ENCODE measurements around the gene HCK. TPM values are rescaled to one million over a fixed set of nuclear protein-coding genes. Genes with fewer than 3 reads are reported as not detected.

HCK gene
- total RNA-seq, 1 donor from 2014 or later: not detected

DNA sequence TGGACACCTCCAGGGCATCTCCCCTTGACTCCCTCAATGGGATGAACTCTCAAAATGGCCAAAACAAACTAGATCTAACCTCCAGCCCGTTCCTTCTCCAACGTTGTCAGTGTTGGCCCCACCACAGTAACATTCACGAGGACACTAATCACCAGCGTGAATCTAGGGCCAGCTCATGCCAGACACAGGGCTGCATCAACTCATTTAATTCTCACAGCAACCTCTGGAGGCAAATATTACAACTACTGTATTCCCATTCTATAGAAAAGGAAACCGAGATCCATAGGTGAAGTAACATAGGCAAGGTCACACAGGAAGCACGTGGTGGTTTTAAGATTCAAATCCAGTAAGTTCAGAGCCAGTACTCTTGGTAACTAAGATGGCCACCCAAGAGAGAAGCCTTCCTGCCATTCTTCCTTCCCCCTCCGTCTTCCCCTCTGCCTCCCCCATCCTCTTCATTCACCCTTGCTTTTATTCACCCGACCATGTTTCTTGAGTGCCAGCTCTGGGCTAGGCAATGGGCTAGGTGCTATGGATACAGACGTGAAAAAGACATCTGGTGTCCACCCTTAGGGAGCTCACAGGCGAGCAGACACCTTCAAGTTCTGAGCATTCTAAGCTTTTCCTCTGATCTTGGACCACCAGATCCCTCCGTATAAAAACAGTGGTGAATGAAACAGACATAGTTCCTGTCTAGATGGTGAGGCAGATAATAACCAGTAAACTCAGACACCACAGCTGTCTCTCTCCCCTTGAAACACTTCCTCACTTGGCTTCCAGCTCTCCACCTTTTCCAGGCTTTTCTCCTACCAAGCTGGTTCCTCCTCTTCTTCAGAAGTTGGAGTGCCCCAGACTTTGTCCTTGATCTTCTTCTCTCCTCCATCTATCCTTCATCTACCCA, 32.2 kb upstream of the HCK start:
- Mint-ChIP-seq H3K27ac (peak overlapping the region; percentile 65), H3K9me3 (ENCODE audit: low read depth) (no peaks in the 10 kb centered on the region), H3K27me3 (peaks cover 70% of the 10 kb centered on the region), H3K36me3 (ENCODE audit: insufficient read depth) (no peaks in the 10 kb centered on the region), H3K4me1 (ENCODE audit: low read depth) (peaks cover 7% of the 10 kb centered on the region), H3K4me3 (ENCODE audit: low read depth) (peak overlapping the region; percentile 81)
- DNase-seq (ENCODE audit: low spot score, unreplicated experiment): no peak
- TF ChIP-seq, protein P1, sequence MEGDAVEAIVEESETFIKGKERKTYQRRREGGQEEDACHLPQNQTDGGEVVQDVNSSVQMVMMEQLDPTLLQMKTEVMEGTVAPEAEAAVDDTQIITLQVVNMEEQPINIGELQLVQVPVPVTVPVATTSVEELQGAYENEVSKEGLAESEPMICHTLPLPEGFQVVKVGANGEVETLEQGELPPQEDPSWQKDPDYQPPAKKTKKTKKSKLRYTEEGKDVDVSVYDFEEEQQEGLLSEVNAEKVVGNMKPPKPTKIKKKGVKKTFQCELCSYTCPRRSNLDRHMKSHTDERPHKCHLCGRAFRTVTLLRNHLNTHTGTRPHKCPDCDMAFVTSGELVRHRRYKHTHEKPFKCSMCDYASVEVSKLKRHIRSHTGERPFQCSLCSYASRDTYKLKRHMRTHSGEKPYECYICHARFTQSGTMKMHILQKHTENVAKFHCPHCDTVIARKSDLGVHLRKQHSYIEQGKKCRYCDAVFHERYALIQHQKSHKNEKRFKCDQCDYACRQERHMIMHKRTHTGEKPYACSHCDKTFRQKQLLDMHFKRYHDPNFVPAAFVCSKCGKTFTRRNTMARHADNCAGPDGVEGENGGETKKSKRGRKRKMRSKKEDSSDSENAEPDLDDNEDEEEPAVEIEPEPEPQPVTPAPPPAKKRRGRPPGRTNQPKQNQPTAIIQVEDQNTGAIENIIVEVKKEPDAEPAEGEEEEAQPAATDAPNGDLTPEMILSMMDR (IDR thresholded peaks at IDR 0.05; ENCODE audit: unreplicated experiment): no peak

DNA sequence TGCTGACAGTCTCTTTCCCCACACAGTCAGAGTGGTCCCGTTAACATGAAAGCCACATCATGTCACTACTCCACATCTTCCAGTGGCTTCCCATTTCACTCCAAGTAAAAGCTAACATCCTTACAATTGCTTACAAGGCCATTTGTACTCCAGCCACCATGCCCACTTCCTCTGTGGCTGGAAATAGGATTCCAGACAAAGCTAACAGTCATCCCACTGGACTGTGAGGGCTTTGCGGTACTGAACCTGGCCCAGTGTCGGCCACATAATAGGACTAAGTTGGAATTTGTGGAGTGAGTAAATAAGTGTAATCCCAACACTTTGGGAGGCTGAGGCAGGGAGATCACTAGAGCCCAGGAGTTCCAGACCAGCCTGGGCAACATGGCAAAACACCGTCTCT, 31.0 kb upstream of the HCK start:
- H3K27me3 Mint-ChIP-seq: peaks cover 59% of the 10 kb centered on the region
- peaks cover 7% of the 10 kb centered on the region for H3K4me1 Mint-ChIP-seq (ENCODE audit: low read depth)
- TF ChIP-seq, protein P1 (IDR thresholded peaks at IDR 0.05; ENCODE audit: unreplicated experiment): no peak
- H3K9me3 Mint-ChIP-seq (ENCODE audit: low read depth): no peaks in the 10 kb centered on the region
- H3K27ac Mint-ChIP-seq: no peak overlapping the region
- DNase-seq (ENCODE audit: low spot score, unreplicated experiment): no peak
- H3K36me3 Mint-ChIP-seq (ENCODE audit: insufficient read depth): no peaks in the 10 kb centered on the region
- H3K4me3 Mint-ChIP-seq (ENCODE audit: low read depth): peak overlapping the region; percentile 53

DNA sequence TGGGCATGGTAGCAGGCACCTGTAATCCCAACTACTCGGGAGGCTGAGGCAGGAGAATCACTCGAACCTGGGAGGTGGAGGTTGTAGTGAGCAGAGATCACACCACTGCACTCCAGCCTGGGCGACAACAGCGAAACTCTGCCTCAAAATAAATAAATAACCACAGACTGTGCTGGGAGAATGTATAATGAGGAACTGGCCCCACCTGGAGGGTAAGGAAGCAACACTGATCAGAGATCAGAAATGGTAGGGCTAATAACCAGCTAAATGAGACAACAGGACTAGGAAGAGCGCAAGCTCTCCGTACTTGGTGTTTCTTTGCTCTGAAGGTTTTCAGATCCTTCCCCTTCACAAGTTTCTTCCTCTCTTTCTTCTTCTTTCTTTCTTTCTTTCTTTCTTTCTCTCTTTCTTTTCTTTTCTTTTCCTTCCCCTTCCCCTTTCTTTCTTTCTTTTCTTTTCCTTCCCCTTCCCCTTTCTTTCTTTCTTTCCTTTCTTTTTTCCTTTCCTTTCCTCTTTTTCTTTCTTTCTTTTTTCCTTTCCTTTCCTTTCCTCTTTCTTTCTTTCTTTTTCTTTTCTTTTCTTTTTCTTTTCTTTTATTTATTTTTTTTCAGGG, 27.3 kb upstream of the HCK start:
- Mint-ChIP-seq H3K4me3 (ENCODE audit: low read depth) (no peak overlapping the region), H3K27me3 (peaks cover 55% of the 10 kb centered on the region), H3K9me3 (ENCODE audit: low read depth) (no peaks in the 10 kb centered on the region), H3K4me1 (ENCODE audit: low read depth) (no peaks in the 10 kb centered on the region), H3K27ac (peak overlapping the region; percentile 20), H3K36me3 (ENCODE audit: insufficient read depth) (no peaks in the 10 kb centered on the region)
- no peak for DNase-seq (ENCODE audit: low spot score, unreplicated experiment)
- TF ChIP-seq, protein P1 (IDR thresholded peaks at IDR 0.05; ENCODE audit: unreplicated experiment): no peak

DNA sequence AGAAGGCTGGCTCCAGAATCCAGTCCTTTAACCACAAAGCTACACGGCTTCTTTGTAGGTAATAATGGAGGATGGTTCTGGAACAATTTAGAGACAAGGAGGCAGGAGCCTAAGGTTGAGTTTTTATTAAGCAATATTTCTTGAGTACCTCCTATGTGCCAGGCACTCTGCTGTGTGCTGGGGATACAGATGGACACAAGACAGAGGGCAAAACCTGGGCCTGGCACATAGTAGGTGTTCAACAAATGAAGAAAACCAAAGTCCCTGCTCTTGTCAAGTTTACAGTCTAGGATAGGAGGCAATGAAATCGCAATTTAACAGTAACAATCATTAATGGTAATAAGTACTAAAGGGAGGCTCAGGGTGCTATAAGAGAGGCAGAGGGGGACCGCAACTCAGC, 24.4 kb upstream of the HCK start:
- DNase-seq (ENCODE audit: low spot score, unreplicated experiment): no peak
- TF ChIP-seq, protein P1 (IDR thresholded peaks at IDR 0.05; ENCODE audit: unreplicated experiment): no peak
- Mint-ChIP-seq H3K9me3 (ENCODE audit: low read depth) (no peaks in the 10 kb centered on the region), H3K4me3 (ENCODE audit: low read depth) (no peak overlapping the region), H3K36me3 (ENCODE audit: insufficient read depth) (no peaks in the 10 kb centered on the region), H3K27me3 (peaks cover 52% of the 10 kb centered on the region), H3K4me1 (ENCODE audit: low read depth) (no peaks in the 10 kb centered on the region), H3K27ac (no peak overlapping the region)

DNA sequence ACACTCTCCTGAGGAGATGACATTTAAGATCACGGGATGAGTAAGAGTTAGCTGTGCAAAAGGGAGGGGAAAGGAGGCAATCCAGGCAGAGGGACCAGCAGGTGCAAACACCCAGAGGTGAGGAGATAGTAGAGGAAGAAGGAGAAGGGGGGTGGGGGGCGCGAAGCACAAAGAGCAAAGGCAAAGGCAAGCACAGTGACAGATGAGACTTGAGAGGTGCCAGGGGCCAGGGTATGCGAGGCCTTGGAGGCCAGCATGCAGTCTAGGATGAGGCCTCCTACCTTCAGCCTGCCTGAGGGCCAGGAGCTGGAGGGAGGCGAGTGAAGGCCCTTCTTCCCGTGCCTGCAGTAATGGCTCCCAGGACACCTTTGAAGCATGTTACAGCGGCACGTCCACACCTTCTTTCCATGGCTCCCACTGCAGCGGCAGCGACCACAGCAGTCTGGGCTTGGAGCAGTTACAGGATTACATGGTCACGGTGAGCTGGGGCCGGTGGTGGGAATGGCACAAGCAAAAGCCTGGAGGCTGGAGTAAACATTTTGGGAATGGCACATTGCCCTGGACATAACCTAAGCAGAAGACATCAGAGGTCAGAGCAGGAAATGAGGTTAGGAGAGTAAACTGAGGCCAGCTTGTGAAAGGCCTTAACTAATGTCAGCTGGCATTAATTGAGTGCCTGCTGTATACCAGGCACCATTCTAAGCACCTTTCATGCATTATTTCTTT, 23.2 kb upstream of the HCK start:
- Mint-ChIP-seq H3K4me3 (ENCODE audit: low read depth) (no peak overlapping the region), H3K9me3 (ENCODE audit: low read depth) (no peaks in the 10 kb centered on the region), H3K27ac (no peak overlapping the region), H3K36me3 (ENCODE audit: insufficient read depth) (no peaks in the 10 kb centered on the region), H3K27me3 (peaks cover 54% of the 10 kb centered on the region), H3K4me1 (ENCODE audit: low read depth) (no peaks in the 10 kb centered on the region)
- peak; percentile 33 for DNase-seq (ENCODE audit: low spot score, unreplicated experiment)
- TF ChIP-seq, protein P1 (IDR thresholded peaks at IDR 0.05; ENCODE audit: unreplicated experiment): no peak
